GM12878 (cell line): ENCODE results near the gene MAP4K5. TPM values are rescaled to one million over a fixed set of nuclear protein-coding genes. Genes with fewer than 3 reads are reported as not detected.

Experiments
- ATAC-seq: fragments of 200-7000 bp; cut with Tn5 transposase; 3 replicates; pipeline ENCODE4 v1.9.1; 2020; ENCODE audit warnings: mild to moderate bottlenecking, moderate library complexity
- BruUV-seq: library from RNA; stranded (reverse); fragments of 400-500 nt; replicated peaks from 2 replicates; lab custom pipeline; 2021; lab: Mats Ljungman, UMichigan
- CTCF ChIA-PET: fragments of 300-600 bp; sonication (Branson Sonifier 250); formaldehyde crosslinking; extraction: SDS; loops from one replicate; lab custom pipeline; 2021; ENCODE audit warnings: inconsistent platforms; lab: Yijun Ruan, JAX
- POLR2A ChIA-PET: fragments of 350-600 bp; formaldehyde crosslinking; extraction: SDS; loops from one replicate; lab custom pipeline; 2021; ENCODE audit warnings: inconsistent platforms; lab: Charles Lee
- RAD21 ChIA-PET: fragments of 300-600 bp; sonication (Branson Sonifier 250); formaldehyde crosslinking; loops from one replicate; lab custom pipeline; 2023; ENCODE audit warnings: antibody characterized with exemption; ENCODE audit not compliant: unreplicated experiment; lab: Charles Lee
- SMC1A ChIA-PET: fragments of 300-600 bp; sonication (Branson Sonifier 250); formaldehyde crosslinking; loops from one replicate; lab custom pipeline; 2023; ENCODE audit not compliant: unreplicated experiment, uncharacterized antibody; lab: Charles Lee
- DNase-seq: peaks from one replicate; pipeline ENCODE4 v3.0.0-alpha.2; 2011; ENCODE audit warnings: low read depth, low spot score
- FAIRE-seq: peaks from 3 replicates; lab custom pipeline; 2011; peaks lifted over from hg19 to GRCh38; lab: Jason Lieb, UNC
- H2AFZ ChIP-seq: 2 replicates; pipeline ENCODE4 v1.6.0; 2011; ENCODE audit warnings: low read depth, low read length, control low read depth; ENCODE audit not compliant: control insufficient read depth
- H3K27ac ChIP-seq: 2 replicates; pipeline ENCODE4 v1.5.1; 2011; ENCODE audit warnings: control low read depth; ENCODE audit not compliant: control insufficient read depth, insufficient read depth
- H3K27me3 ChIP-seq, 2 experiments: replicated peaks in 1 of 2; 2 replicates each; pipeline versions ENCODE4 v1.6.0 to v1.6.1; 2011; ENCODE audit warnings: low read length in 1 of 2; ENCODE audit not compliant: control insufficient read depth in 2 of 2, insufficient read depth in 2 of 2
- H3K36me3 ChIP-seq, 2 experiments: 2 replicates each; pipeline ENCODE4 v1.5.1; 2011; ENCODE audit warnings: low read length in 1 of 2; ENCODE audit not compliant: control insufficient read depth in 2 of 2, insufficient read depth in 2 of 2
- H3K4me1 ChIP-seq: 2 replicates; pipeline ENCODE4 v1.6.1; 2011; ENCODE audit warnings: mild to moderate bottlenecking, low read length, moderate library complexity, mixed read lengths; ENCODE audit not compliant: control insufficient read depth, insufficient read depth
- H3K4me2 ChIP-seq: 2 replicates; pipeline ENCODE4 v1.6.0; 2011; ENCODE audit warnings: control low read depth; ENCODE audit not compliant: control insufficient read depth, insufficient read depth
- H3K4me3 ChIP-seq: fragments of 200-600 bp; sonication (generic); 2 replicates; pipeline ENCODE4 v1.5.1; 2016
- H3K79me2 ChIP-seq: 2 replicates; pipeline ENCODE4 v1.6.0; 2011; ENCODE audit warnings: low read length; ENCODE audit not compliant: control insufficient read depth, insufficient read depth
- H3K9ac ChIP-seq: 2 replicates; pipeline ENCODE4 v1.8.0; 2011; ENCODE audit warnings: low read length, control low read depth, mixed read lengths; ENCODE audit not compliant: control insufficient read depth, insufficient read depth
- H3K9me3 ChIP-seq: replicated peaks from 3 replicates; pipeline ENCODE4 v1.5.1; 2011; ENCODE audit warnings: mild to moderate bottlenecking, low read length; ENCODE audit not compliant: control insufficient read depth, insufficient read depth
- H4K20me1 ChIP-seq: 2 replicates; pipeline ENCODE4 v1.6.0; 2011; ENCODE audit not compliant: control insufficient read depth, insufficient read depth
- CBFB ChIP-seq: IDR thresholded peaks from 2 replicates; pipeline ENCODE4 v1.6.1; 2016; ENCODE audit warnings: antibody characterized with exemption, low read depth
- DPF2 ChIP-seq: fragments of 450-650 bp; IDR thresholded peaks from 2 replicates; pipeline ENCODE4 v1.6.1; 2017; ENCODE audit warnings: mild to moderate bottlenecking
- EED ChIP-seq: sonication (generic); IDR thresholded peaks from 2 replicates; pipeline ENCODE4 v1.6.1; 2016; ENCODE audit warnings: antibody characterized with exemption, low read depth
- ESRRA ChIP-seq: IDR thresholded peaks from 2 replicates; pipeline ENCODE4 v1.6.1; 2012; ENCODE audit warnings: mild to moderate bottlenecking, low read length, improper control_type of control experiment
- FOXM1 ChIP-seq: IDR thresholded peaks from 2 replicates; pipeline ENCODE4 v1.6.1; 2012; ENCODE audit warnings: low read depth, mild to moderate bottlenecking, inconsistent platforms, low read length, moderate library complexity
- POU2F2 ChIP-seq: IDR thresholded peaks from 3 replicates; pipeline ENCODE4 v1.6.1; 2011; ENCODE audit warnings: low read depth, mild to moderate bottlenecking, low read length, borderline replicate concordance
- RELB ChIP-seq: fragments of 450-650 bp; IDR thresholded peaks from 2 replicates; pipeline ENCODE4 v1.6.1; 2017; ENCODE audit warnings: low read depth, mild to moderate bottlenecking, moderate library complexity
- RUNX3 ChIP-seq: IDR thresholded peaks from 2 replicates; pipeline ENCODE4 v1.6.1; 2012; ENCODE audit warnings: low read length, inconsistent platforms
- TARDBP ChIP-seq: IDR thresholded peaks from 2 replicates; pipeline ENCODE4 v1.6.1; 2016; ENCODE audit warnings: borderline replicate concordance
- WRNIP1 ChIP-seq: IDR thresholded peaks from 2 replicates; pipeline ENCODE4 v1.6.1; 2011; ENCODE audit warnings: low read depth, low read length, improper control_type of control experiment, borderline replicate concordance
- ZBTB4 ChIP-seq: fragments of 450-650 bp; formaldehyde crosslinking; IDR thresholded peaks from 2 replicates; pipeline ENCODE4 v1.4.0; 2022; ENCODE audit warnings: mild to moderate bottlenecking, moderate library complexity
- ZNF207 ChIP-seq: fragments of 450-650 bp; IDR thresholded peaks from 2 replicates; pipeline ENCODE4 v1.6.1; 2014; ENCODE audit warnings: antibody characterized with exemption, mild to moderate bottlenecking, borderline replicate concordance
- ZSCAN29 ChIP-seq: fragments of 450-650 bp; IDR thresholded peaks from 2 replicates; pipeline ENCODE4 v1.6.1; 2017; ENCODE audit warnings: mild to moderate bottlenecking, moderate library complexity
- in situ Hi-C: fragments of 300-500 bp; cut with MboI; formaldehyde crosslinking; loops from 9 replicates; pipeline ENCODE4 v1.14.3; 2018; ENCODE audit warnings: mixed read lengths
- intact Hi-C: fragments of 100-400 bp; cut with micrococcal nuclease; formaldehyde crosslinking; loops from one replicate; pipeline ENCODE4 v1.14.2; 2022; ENCODE audit not compliant: unreplicated experiment
- polyA plus RNA-seq, 11 experiments: library from polyadenylated mRNA; depleted of rRNA in 4 of 11; unstranded in 6 of 11; stranded (reverse) in 5 of 11; fragments of >200 nt; fragmentation: Nextera tagmentation in 4 of 11; fragmentation: Illumina TruSeq in 1 of 11; extraction: Ambion mirVana in 4 of 11; extraction: Trizol in 1 of 11; gene quantifications; 1 replicate in 1 of 11; 2 replicates in 10 of 11; pipeline versions ENCODE4 v1.2.1 to v1.2.3, GENCODE V29; 2011 to 2016; ENCODE audit warnings: inconsistent platforms in 2 of 11, missing spikeins in 2 of 11, low read depth in 1 of 11
- total RNA-seq, 4 experiments: library from RNA; depleted of rRNA in 3 of 4; stranded (reverse); fragments of >200 nt in 3 of 4; fragmentation: Illumina TruSeq in 1 of 4; extraction: Trizol in 1 of 4; gene quantifications; 2 replicates each; pipeline versions ENCODE4 v1.2.1 to v1.2.3, GENCODE V29; 2013 to 2021
- TF ChIP-seq, protein P1 (sequence below): IDR thresholded peaks from 2 replicates; pipeline ENCODE4 v1.6.1; 2012; ENCODE audit warnings: improper control_type of control experiment, low read depth, low read length; ENCODE audit not compliant: insufficient replicate concordance

Gene MAP4K5
- total and polyA plus RNA-seq, 10 of the 15 experiments (the other 5 are each of a cell fraction or from before 2014, with no cell fraction given), result 9.1 to 41.3 (median 30.1) TPM

DNA sequence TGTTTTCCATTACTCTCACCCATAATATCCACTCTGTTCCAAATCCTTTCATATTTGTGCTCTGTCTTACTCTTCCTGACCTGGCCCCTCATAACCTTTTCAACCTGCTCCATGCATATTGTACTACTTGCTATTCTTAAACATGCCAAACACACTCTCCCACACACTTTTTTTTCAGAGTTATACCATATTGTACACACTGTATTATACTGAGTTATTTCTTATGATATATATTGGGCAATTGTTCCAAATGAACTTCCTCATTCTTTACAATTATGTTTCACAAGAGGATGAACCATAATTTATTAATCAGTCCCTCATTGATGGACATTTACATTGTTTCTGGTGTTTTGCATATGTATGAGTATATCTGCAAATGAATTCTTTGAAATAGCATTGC lies 46.1 kb upstream of the MAP4K5 start (continued):
- TF ChIP-seq WRNIP1 (no peak), DPF2 (no peak)

- ChIA-PET POLR2A (no interaction called here), SMC1A (no interaction called here), CTCF (no interaction called here), RAD21 (interaction anchor here (0.6 kb wide), 1 partner anchor 173 kb away, joined by 3 read pairs; no protein-coding TSS in a partner anchor)
- Histone ChIP-seq H3K4me1 (no peaks in the 10 kb centered on the region), H3K36me3 (no peaks in the 10 kb centered on the region), H3K27me3 (no peaks in the 10 kb centered on the region), H2AFZ (no peak overlapping the region), H3K9ac (no peak overlapping the region), H3K9me3 (no peaks in the 10 kb centered on the region), H3K4me3 (no peak overlapping the region), H3K27ac (no peak overlapping the region), H4K20me1 (no peaks in the 10 kb centered on the region), H3K79me2 (no peaks in the 10 kb centered on the region), H3K4me2 (no peak overlapping the region)
- in situ Hi-C loops (no loop called here), intact Hi-C loops (no loop called here)
- BruUV-seq, result no TSS peak
- no peak for DNase-seq
- no peak for ATAC-seq
- no peak for FAIRE-seq
- TF ChIP-seq TARDBP (no peak), EED (no peak), ZNF207 (no peak), CBFB (no peak), ZBTB4 (no peak), RELB (no peak), ESRRA (no peak), RUNX3 (no peak), POU2F2 (no peak), ZSCAN29 (no peak), FOXM1 (no peak)
- TF ChIP-seq, protein P1, sequence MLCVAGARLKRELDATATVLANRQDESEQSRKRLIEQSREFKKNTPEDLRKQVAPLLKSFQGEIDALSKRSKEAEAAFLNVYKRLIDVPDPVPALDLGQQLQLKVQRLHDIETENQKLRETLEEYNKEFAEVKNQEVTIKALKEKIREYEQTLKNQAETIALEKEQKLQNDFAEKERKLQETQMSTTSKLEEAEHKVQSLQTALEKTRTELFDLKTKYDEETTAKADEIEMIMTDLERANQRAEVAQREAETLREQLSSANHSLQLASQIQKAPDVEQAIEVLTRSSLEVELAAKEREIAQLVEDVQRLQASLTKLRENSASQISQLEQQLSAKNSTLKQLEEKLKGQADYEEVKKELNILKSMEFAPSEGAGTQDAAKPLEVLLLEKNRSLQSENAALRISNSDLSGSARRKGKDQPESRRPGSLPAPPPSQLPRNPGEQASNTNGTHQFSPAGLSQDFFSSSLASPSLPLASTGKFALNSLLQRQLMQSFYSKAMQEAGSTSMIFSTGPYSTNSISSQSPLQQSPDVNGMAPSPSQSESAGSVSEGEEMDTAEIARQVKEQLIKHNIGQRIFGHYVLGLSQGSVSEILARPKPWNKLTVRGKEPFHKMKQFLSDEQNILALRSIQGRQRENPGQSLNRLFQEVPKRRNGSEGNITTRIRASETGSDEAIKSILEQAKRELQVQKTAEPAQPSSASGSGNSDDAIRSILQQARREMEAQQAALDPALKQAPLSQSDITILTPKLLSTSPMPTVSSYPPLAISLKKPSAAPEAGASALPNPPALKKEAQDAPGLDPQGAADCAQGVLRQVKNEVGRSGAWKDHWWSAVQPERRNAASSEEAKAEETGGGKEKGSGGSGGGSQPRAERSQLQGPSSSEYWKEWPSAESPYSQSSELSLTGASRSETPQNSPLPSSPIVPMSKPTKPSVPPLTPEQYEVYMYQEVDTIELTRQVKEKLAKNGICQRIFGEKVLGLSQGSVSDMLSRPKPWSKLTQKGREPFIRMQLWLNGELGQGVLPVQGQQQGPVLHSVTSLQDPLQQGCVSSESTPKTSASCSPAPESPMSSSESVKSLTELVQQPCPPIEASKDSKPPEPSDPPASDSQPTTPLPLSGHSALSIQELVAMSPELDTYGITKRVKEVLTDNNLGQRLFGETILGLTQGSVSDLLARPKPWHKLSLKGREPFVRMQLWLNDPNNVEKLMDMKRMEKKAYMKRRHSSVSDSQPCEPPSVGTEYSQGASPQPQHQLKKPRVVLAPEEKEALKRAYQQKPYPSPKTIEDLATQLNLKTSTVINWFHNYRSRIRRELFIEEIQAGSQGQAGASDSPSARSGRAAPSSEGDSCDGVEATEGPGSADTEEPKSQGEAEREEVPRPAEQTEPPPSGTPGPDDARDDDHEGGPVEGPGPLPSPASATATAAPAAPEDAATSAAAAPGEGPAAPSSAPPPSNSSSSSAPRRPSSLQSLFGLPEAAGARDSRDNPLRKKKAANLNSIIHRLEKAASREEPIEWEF, result no peak
Observed at GRCh38 chr14:50577982-50578381, 45.6 kb upstream of the MAP4K5 start.
